Measurements from ENCODE around the gene ADD3. TPM values are rescaled to one million over a fixed set of nuclear protein-coding genes. Genes with fewer than 3 reads are reported as not detected.

The ADD3 gene
- total and polyA plus RNA-seq, 7 donors, result 4.2 to 26.3 (median 10.4) TPM

GRCh38 chr10:109975244-109976190 is 32.3 kb upstream of the ADD3 start:
- intact Hi-C loops (cut with DNase I), result no loop called here
- ATAC-seq, result no peak
- no peaks in the 10 kb centered on the region for H3K27me3 ChIP-seq (ENCODE audit: insufficient read depth in 3 of 3, low read length in 2 of 3)
- no peaks in the 10 kb centered on the region for H3K4me1 ChIP-seq
- no peak for TF ChIP-seq CTCF (IDR thresholded peaks at IDR 0.05)
- H3K27ac ChIP-seq, result no peak overlapping the region
- no peaks in the 10 kb centered on the region for H3K36me3 ChIP-seq (ENCODE audit: insufficient read depth in 1 of 2, low read depth in 1 of 2)
- no peaks in the 10 kb centered on the region for H3K9me3 ChIP-seq
- no peak for DNase-seq
- H3K4me3 ChIP-seq, result no peak overlapping the region
- 81 to 86% (median 83%) methylated on average over 4 of the region's 4 CpGs for WGBS, 3 donors

GRCh38 chr10:109976681-109977080 is 31.1 kb upstream of the ADD3 start:
- no peak overlapping the region for H3K4me3 ChIP-seq
- DNase-seq (no peak), ATAC-seq (no peak)
- 76 to 83% (median 81%) methylated on average over 2 of the region's 2 CpGs for WGBS, 3 donors
- intact Hi-C loops (cut with DNase I), result no loop called here
- no peak for TF ChIP-seq CTCF (IDR thresholded peaks at IDR 0.05)
- H3K36me3 ChIP-seq (ENCODE audit: insufficient read depth in 1 of 2, low read depth in 1 of 2), result no peaks in the 10 kb centered on the region
- H3K4me1 ChIP-seq, result no peaks in the 10 kb centered on the region
- H3K9me3 ChIP-seq, result no peaks in the 10 kb centered on the region
- H3K27me3 ChIP-seq (ENCODE audit: insufficient read depth in 3 of 3, low read length in 2 of 3), result no peaks in the 10 kb centered on the region
- H3K27ac ChIP-seq, result no peak overlapping the region

- peak in 1 of 2 donors; percentile 31 for DNase-seq
- intact Hi-C loops (cut with DNase I), result no loop called here
- ATAC-seq, result peak in 2 of 4 donors; percentile 41 to 49
Observed at GRCh38 chr10:109977382-109977806, 30.4 kb upstream of the ADD3 start.

GRCh38 chr10:109978481-109978880 is 29.3 kb upstream of the ADD3 start:
- no peaks in the 10 kb centered on the region for H3K9me3 ChIP-seq
- no peaks in the 10 kb centered on the region for H3K4me1 ChIP-seq
- no peaks in the 10 kb centered on the region for H3K27me3 ChIP-seq (ENCODE audit: insufficient read depth in 3 of 3, low read length in 2 of 3)
- DNase-seq, result peak in 1 of 2 donors; percentile 34
- no peak overlapping the region for H3K4me3 ChIP-seq
- WGBS, 3 donors, result 48 to 59% (median 59%) methylated on average over 6 of the region's 6 CpGs
- H3K27ac ChIP-seq, result no peak overlapping the region
- TF ChIP-seq CTCF (IDR thresholded peaks at IDR 0.05), result peak; percentile 56
- no peaks in the 10 kb centered on the region for H3K36me3 ChIP-seq (ENCODE audit: insufficient read depth in 1 of 2, low read depth in 1 of 2)
- ATAC-seq, result peak in 1 of 4 donors; percentile 35
- intact Hi-C loops (cut with DNase I), result no loop called here

More at GRCh38 chr10:109977382-109977806, 30.4 kb upstream of the ADD3 start:
- Histone ChIP-seq H3K27ac (no peak overlapping the region), H3K9me3 (no peaks in the 10 kb centered on the region), H3K4me1 (no peaks in the 10 kb centered on the region), H3K27me3 (ENCODE audit: insufficient read depth in 3 of 3, low read length in 2 of 3) (no peaks in the 10 kb centered on the region), H3K4me3 (no peak overlapping the region), H3K36me3 (ENCODE audit: insufficient read depth in 1 of 2, low read depth in 1 of 2) (no peaks in the 10 kb centered on the region)
- 50 to 70% (median 54%) methylated on average over 6 of the region's 6 CpGs for WGBS, 3 donors
- no peak for TF ChIP-seq CTCF (IDR thresholded peaks at IDR 0.05)

All from psoas muscle (tissue), 8 donors.